IPS-NIHi11 (cell line): ENCODE results near the gene PLEKHG3.

Source experiments
- DNase-seq: peaks from one replicate; pipeline ENCODE4 v3.0.0; 2012; ENCODE audit warnings: mixed read lengths, low spot score

The PLEKHG3 gene

GRCh38 chr14:64763801-64764621 is 59.8 kb downstream of the PLEKHG3 start:
- no peak for DNase-seq

GRCh38 chr14:64764641-64765520 is 60.7 kb downstream of the PLEKHG3 start:
- DNase-seq, result peak; percentile 87

DNA sequence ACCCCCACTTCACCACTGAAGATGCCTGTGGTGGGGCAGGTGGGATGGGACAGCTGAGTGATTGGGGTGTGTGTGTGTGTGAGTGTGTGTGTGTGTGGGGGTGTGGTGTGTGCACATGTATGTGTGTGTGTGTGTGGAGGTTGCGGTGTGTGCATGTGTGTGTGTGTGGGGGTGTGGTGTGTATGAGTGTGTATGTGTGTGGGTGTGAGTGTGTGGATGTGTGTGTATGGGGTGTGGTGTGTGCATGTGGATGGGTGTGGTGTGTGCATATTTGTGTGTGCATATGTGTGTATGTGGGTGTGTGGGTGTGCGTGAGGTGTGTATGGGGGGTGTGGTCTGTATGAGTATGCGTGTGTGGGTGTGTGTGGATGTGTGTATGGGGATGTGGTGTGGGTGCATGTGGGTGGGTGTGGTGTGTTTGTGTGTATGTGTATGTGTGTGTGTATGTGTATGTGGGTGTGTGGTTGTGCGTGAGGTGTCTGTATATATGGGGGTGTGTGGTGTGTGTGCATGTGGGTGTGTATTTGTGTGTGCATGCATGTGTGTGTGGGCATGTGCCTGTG is 61.6 kb downstream of the PLEKHG3 start:
- no peak for DNase-seq

DNA sequence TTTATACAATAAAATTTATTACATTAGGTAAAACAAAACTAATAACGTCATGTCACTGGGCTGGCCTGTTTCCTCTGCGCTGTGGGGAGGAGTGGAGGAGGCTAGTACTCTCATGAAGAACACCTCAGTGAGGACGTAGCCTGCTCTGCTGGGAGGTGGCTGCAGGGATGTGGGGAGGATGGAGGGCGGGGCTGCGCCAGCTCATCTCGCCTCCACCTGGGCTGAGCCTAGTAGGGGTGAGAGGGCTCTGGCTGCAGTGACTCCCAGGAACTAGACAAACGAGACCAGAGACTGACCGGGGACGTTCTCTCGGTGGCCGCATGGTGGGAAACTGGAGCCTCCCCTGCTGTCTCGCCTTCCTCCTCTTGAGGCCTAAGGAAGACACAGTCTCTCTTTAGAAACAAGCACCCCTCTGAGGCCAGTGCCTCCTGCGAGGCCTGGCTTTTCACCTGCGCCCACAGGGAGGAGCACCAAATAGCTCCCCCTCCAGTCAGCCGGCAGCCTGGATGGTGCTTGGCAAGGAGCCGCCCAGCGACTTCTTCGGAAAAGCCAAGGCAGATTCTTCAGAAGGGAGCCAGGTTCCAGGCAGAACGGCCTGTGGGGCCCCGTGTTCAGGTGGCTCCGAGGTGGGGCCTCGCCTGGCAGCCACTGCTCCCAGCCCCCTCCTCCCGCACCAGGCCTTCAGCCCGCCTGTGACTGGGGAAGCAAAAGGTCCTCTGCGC is 62.4 kb downstream of the PLEKHG3 start:
- peak; percentile 64 for DNase-seq

DNA sequence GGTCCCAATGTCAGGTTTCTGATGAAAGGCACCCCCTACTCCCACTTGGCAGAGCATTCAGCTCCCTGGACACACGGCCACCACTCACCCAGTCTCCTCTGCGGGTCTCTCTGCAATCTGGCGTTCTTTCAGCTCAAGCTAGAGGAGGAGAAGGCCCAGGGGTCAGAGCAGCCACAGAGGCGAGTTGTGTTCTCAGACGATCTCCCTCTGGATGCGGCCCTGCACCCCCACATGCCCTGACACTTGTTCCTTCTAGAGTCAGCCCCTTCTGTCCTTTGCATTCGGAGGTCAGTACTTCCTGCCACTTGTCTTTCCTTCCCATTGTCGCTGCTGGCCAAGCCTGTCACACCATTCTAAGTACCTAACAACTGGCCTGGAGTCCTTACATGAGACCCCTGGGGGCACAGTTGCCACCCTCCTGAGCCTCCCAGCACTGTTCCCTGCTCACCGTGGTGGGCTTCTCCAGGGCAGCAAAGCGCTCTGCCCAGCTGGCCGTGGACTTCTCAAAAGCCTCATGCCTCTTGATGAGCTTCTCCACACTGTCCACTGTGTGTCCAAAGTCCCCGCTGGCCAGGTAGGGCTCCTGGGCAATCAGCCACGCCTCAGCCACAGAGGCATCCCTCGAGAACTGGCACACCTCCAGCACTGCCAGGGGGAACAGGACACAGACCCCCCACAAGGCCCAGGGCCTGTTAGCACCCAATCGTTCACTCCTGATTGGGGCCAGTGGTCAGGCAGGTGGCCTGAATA is 63.2 kb downstream of the PLEKHG3 start:
- no peak for DNase-seq

- DNase-seq, result peak; percentile 46
Measured at GRCh38 chr14:64768401-64769095, 64.3 kb downstream of the PLEKHG3 start.

DNA sequence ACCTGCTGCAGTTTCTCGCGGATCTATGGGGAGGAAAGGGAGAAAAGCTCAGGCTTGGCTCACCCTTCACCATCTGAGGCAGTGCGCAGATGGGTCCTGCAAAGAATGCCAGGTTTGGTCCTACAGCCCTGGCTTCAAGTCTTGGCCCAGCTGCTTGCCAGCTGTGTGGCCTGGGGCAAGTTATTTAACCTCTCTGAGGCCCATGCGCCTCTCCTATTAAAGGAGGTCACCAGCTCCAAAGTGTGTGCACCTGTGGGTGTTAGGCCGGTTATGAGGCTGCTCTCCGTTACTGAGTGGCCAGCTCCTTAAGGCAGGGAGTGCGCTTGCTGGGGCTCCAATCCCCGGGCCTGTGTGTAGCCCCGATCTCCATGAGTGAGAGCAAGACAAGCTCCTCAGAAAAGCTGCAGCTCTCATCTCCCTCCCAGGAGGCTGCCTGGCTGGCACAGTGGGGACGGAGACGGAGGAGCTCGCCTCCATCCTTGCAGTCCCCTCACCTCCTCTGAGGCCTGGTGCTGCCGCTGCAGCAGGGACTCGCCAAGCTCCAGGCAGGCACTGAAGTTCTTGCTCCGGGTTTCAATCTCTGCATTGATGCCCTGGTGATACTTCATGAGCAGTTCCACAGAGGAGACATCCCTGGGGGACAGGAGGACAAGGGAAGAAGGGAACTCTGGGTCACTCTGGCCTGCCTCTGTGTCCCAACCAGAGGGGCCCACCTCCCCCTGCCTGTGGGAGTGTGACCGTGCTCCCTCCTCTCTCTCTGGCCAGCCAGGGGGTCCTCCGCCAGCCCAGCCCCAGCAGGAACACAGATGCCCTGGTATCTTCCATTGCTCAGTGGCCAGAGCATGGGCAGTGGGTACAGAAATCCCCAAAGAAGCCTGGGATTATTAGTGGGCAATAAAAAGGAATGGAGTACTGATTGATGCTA is 65.1 kb downstream of the PLEKHG3 start:
- DNase-seq, result no peak

GRCh38 chr14:64770751-64771150 is 66.5 kb downstream of the PLEKHG3 start:
- no peak for DNase-seq

DNA sequence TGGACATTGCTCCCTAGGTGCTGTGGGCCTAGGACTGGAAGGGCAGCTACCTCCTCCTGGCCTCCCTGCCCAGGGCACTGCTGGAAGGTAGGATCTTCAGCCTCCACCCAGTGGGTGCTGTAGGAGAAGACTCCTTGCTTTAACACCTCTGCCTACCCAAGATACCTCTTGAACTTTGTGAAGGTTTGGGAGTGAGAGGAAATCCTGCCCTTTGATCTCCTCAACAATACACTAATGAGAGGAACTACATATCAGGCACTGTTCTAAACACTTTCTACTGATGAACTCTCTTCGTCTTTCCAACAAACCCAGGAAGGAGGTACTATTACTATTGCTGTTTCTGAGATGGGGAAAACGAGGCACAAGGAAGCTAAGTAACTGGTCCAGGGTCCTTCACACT is 66.9 kb downstream of the PLEKHG3 start:
- DNase-seq, result no peak

GRCh38 chr14:64772397-64772950 is 68.2 kb downstream of the PLEKHG3 start:
- peak; percentile 62 for DNase-seq

DNA sequence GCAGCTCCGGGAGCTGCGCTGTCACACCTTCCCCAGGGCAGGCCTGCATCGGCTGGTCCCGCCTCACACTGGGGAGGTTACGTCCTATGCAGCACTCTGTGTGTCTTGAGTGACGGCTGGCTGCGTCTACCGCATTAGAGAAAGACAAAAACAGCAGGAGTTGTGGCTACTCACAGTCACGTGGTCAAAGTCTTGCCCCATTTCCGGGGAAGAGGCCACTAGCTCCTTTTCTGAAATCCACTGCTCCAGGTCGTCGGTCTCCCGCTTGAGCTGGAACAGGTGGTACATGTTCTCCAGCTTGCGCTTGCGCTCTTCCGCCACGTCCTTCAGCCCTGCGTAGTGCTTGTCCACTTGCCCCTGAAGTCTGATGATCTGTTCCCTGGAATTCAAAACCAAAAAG is 68.8 kb downstream of the PLEKHG3 start:
- DNase-seq, result no peak

- no peak for DNase-seq
Measured at GRCh38 chr14:64773577-64773976, 69.4 kb downstream of the PLEKHG3 start.

DNA sequence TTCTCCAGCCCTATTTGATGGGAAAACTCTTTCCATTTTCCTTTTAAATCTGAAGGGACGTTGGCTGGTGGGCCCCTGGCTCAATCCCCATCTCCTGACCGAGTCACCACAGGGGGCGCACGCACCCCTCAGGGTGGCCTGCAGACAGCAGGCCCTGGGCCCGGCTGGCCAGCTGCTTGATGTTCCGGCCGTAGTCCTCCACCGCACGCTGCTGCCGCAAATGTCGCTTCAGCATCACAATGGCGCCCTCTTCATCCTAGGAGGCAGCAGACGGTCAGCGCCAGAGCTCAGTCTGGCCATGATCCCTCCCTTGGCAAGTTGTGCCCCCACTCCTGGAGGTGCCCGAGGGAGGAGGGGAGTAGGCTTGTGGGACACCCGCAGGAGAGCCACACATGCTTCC is 70.0 kb downstream of the PLEKHG3 start:
- DNase-seq, result no peak

- DNase-seq, result no peak
Measured at GRCh38 chr14:64775081-64775777, 71.0 kb downstream of the PLEKHG3 start.

DNA sequence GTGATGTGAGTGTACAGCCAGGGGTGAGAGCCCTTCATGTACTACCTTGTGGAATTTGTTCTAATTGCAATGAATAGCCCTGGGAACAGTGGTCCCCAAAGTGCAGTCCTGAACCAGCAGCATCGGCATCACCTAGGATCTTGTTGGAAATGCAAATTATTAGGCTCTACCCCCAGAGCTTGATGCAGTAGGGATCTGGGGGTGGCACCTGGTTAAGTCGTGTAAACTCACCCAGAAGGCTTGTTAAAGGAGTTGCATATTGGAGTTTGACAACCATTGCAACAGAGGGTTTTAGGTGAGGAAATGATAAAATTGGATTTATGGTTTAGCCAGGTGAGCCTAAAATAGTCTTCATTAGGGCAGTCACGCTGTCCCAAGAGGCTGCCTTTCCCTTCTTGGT is 73.2 kb downstream of the PLEKHG3 start:
- no peak for DNase-seq

GRCh38 chr14:64778104-64778754 is 74.0 kb downstream of the PLEKHG3 start:
- DNase-seq, result no peak

DNA sequence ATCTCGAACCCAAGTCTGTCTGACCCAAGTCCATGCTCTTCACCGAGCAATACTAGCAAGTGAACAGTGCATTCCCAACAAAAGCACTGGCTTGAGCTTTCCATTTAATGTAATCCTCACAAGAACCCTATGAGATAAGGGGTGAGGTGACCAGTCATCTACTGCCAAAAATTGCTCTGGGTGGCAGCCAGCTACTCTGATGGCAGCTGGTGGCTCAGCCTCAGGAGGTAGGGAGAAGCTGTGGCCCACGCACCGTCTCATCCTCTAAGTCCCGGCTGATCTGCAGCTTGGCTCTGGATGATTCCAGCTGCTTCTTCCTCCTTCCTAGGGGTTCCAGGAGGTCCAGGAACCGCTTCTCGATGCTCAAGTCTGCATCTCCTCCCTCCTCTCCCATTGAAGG is 75.2 kb downstream of the PLEKHG3 start:
- DNase-seq, result no peak

GRCh38 chr14:64782196-64782595 is 78.0 kb downstream of the PLEKHG3 start:
- DNase-seq, result no peak
